ENCODE data around the gene CACNG4.
A peak's percentile ranks its signal among the peaks of the same experiment; 100 is the strongest.

The CACNG4 gene

GRCh38 chr17:66964930-66965800 is 658 bp downstream of the CACNG4 start:
- Histone ChIP-seq H3K36me3 (ENCODE audit: control insufficient read depth, insufficient read depth, low read length) (no peaks in the 10 kb centered on the region), H2AFZ (peak overlapping the region; percentile 33), H3K79me2 (no peaks in the 10 kb centered on the region), H3K9ac (no peak overlapping the region), H3K27ac (no peak overlapping the region), H3K4me2 (ENCODE audit: low read length) (peak overlapping the region; percentile 53), H3K4me1 (peaks cover 2% of the 10 kb centered on the region), H3K27me3 (ENCODE audit: control insufficient read depth, insufficient read depth, low read length) (peaks cover 6% of the 10 kb centered on the region), H3K4me3 (ENCODE audit: low read depth, low read length) (no peak overlapping the region), H3K9me3 (ENCODE audit: control insufficient read depth, low read length) (no peaks in the 10 kb centered on the region)
- TF ChIP-seq CTCF (IDR thresholded peaks at IDR 0.05), result no peak

GRCh38 chr17:66965801-66966262 is 1.3 kb downstream of the CACNG4 start:
- Histone ChIP-seq H3K4me3 (ENCODE audit: low read depth, low read length) (no peak overlapping the region), H2AFZ (no peak overlapping the region), H3K4me1 (peaks cover 2% of the 10 kb centered on the region), H3K9me3 (ENCODE audit: control insufficient read depth, low read length) (no peaks in the 10 kb centered on the region), H3K27me3 (ENCODE audit: control insufficient read depth, insufficient read depth, low read length) (peaks cover 6% of the 10 kb centered on the region), H3K36me3 (ENCODE audit: control insufficient read depth, insufficient read depth, low read length) (no peaks in the 10 kb centered on the region), H3K9ac (no peak overlapping the region), H3K79me2 (no peaks in the 10 kb centered on the region), H3K27ac (no peak overlapping the region), H3K4me2 (ENCODE audit: low read length) (peak overlapping the region; percentile 53)
- TF ChIP-seq CTCF (IDR thresholded peaks at IDR 0.05), result no peak

- H3K27me3 ChIP-seq (ENCODE audit: control insufficient read depth, insufficient read depth, low read length), result peaks cover 6% of the 10 kb centered on the region
Observed at GRCh38 chr17:66966298-66966697, 1.8 kb downstream of the CACNG4 start.

GRCh38 chr17:66966704-66967418 is 2.4 kb downstream of the CACNG4 start:
- Histone ChIP-seq H3K27ac (no peak overlapping the region), H3K36me3 (ENCODE audit: control insufficient read depth, insufficient read depth, low read length) (no peaks in the 10 kb centered on the region), H3K79me2 (no peaks in the 10 kb centered on the region), H2AFZ (no peak overlapping the region), H3K4me2 (ENCODE audit: low read length) (no peak overlapping the region), H3K4me3 (ENCODE audit: low read depth, low read length) (no peak overlapping the region), H3K9ac (no peak overlapping the region), H3K27me3 (ENCODE audit: control insufficient read depth, insufficient read depth, low read length) (peaks cover 6% of the 10 kb centered on the region), H3K9me3 (ENCODE audit: control insufficient read depth, low read length) (no peaks in the 10 kb centered on the region), H3K4me1 (peaks cover 2% of the 10 kb centered on the region)
- no peak for TF ChIP-seq CTCF (IDR thresholded peaks at IDR 0.05)

More at GRCh38 chr17:66966298-66966697, 1.8 kb downstream of the CACNG4 start:
- no peak for TF ChIP-seq CTCF (IDR thresholded peaks at IDR 0.05)
- no peak overlapping the region for H3K27ac ChIP-seq
- no peaks in the 10 kb centered on the region for H3K9me3 ChIP-seq (ENCODE audit: control insufficient read depth, low read length)
- H3K9ac ChIP-seq, result no peak overlapping the region
- peak overlapping the region; percentile 53 for H3K4me2 ChIP-seq (ENCODE audit: low read length)
- no peaks in the 10 kb centered on the region for H3K36me3 ChIP-seq (ENCODE audit: control insufficient read depth, insufficient read depth, low read length)
- no peak overlapping the region for H2AFZ ChIP-seq
- H3K4me1 ChIP-seq, result peaks cover 2% of the 10 kb centered on the region
- no peaks in the 10 kb centered on the region for H3K79me2 ChIP-seq
- H3K4me3 ChIP-seq (ENCODE audit: low read depth, low read length), result no peak overlapping the region

Data from parathyroid adenoma (tissue), 2 donors.